T-helper 17 cell (primary cell): ENCODE data around the gene VGLL4. TPM values are rescaled to one million over a fixed set of nuclear protein-coding genes. Genes with fewer than 3 reads are reported as not detected.
"Not testable (repeated sequence)": the region's sequence is repeated elsewhere in the genome, so short reads cannot be mapped to it uniquely, and the experiment has no call there.

ENCODE experiments used
- ATAC-seq: fragments of 150-1000 bp; cut with Tn5 transposase; 2 replicates; pipeline ENCODE4 v1.10.0; 2021; ENCODE audit warnings: mild to moderate bottlenecking, moderate library complexity
- DNase-seq, 3 donors: peaks; one replicate each; pipeline versions ENCODE4 v3.0.0 to v3.0.0-alpha.2; 2020 to 2021
- H3K9me3 ChIP-seq: one replicate; pipeline ENCODE4 v1.7.0; 2013; ENCODE audit warnings: low read length, mild to moderate bottlenecking; ENCODE audit not compliant: control insufficient read depth, poor library complexity, severe bottlenecking
- H3K27ac Mint-ChIP-seq: one replicate; pipeline ENCODE4 v1.8.0; 2022; ENCODE audit warnings: mild to moderate bottlenecking, moderate library complexity, mixed read lengths
- H3K27me3 Mint-ChIP-seq: one replicate; pipeline ENCODE4 v1.8.0; 2022; ENCODE audit warnings: mixed read lengths
- H3K36me3 Mint-ChIP-seq: one replicate; pipeline ENCODE4 v1.8.0; 2022; ENCODE audit warnings: low read depth, mixed read lengths
- H3K4me1 Mint-ChIP-seq: one replicate; pipeline ENCODE4 v1.8.0; 2022; ENCODE audit warnings: mild to moderate bottlenecking, mixed read lengths
- H3K4me3 Mint-ChIP-seq: one replicate; pipeline ENCODE4 v1.8.0; 2022; ENCODE audit warnings: mild to moderate bottlenecking, moderate library complexity, mixed read lengths
- total RNA-seq, 4 donors: library from RNA in 2 of 4; stranded (reverse) in 2 of 4; gene quantifications; one replicate each; pipeline ENCODE4 v1.2.3 and lab custom pipeline; 2022 to 2026

The VGLL4 gene
- total RNA-seq, 2 donors from 2014 or later = 18.7 to 20.2 TPM

DNA sequence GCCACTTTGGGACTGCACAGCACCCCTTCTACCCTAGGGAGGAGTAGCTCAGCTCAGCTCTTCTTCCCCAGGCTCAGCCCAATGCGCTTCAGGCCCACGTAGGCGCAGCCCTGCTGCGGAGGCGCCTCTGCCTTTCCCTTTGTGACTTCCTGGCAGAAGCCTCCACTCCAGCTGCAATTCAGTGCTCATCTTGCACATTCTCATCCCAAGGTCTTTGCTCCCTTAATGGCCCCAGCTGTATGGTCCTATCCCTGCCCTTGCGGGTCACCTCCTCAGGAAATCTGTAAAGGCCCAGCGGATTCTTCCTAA, 109.0 kb downstream of the VGLL4 start:
- no peak overlapping the region for H3K4me3 Mint-ChIP-seq
- DNase-seq (no peak), ATAC-seq (no peak)
- peaks cover 2% of the 10 kb centered on the region for H3K36me3 Mint-ChIP-seq
- H3K27me3 Mint-ChIP-seq = no peaks in the 10 kb centered on the region
- H3K27ac Mint-ChIP-seq = no peak overlapping the region
- H3K9me3 ChIP-seq = no peaks in the 10 kb centered on the region
- peaks cover 5% of the 10 kb centered on the region for H3K4me1 Mint-ChIP-seq

GRCh38 chr3:11534011-11534792, 109.5 kb downstream of the VGLL4 start:
- Mint-ChIP-seq H3K27ac (no peak overlapping the region), H3K4me1 (peaks cover 4% of the 10 kb centered on the region), H3K27me3 (no peaks in the 10 kb centered on the region)

DNA sequence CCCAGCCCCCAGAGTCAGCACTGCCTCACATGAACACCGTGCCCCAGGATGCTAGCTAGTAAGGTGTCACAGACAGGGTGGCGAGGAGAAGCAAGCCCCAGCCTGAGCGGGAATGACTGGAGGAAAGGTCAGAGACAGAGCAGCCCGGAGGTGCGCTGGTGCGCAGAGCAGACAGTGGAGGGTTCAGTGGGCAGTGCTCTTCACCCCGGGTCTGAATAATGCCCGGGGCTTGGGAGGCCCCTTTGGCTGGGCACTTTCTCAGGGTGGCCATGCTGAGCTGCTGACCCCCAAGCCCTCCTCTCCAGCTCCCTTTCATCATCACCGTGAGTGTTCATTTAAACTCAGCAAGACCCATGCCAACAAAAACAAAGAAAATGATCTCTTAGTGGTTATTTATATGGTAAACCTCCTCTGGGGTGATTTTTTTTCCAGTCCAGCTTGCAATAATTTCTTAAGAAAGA, 110.8 kb downstream of the VGLL4 start:
- no peaks in the 10 kb centered on the region for H3K27me3 Mint-ChIP-seq
- H3K27ac Mint-ChIP-seq = no peak overlapping the region
- no peak overlapping the region for H3K4me3 Mint-ChIP-seq
- H3K4me1 Mint-ChIP-seq = peaks cover 4% of the 10 kb centered on the region
- H3K36me3 Mint-ChIP-seq = peaks cover 2% of the 10 kb centered on the region
- ATAC-seq (no peak), DNase-seq (no peak)
- H3K9me3 ChIP-seq = no peaks in the 10 kb centered on the region

More at GRCh38 chr3:11534011-11534792, 109.5 kb downstream of the VGLL4 start:
- no peak for DNase-seq
- H3K4me3 Mint-ChIP-seq = no peak overlapping the region
- ATAC-seq = no peak
- peaks cover 2% of the 10 kb centered on the region for H3K36me3 Mint-ChIP-seq
- no peaks in the 10 kb centered on the region for H3K9me3 ChIP-seq

- H3K9me3 ChIP-seq = no peaks in the 10 kb centered on the region
- Mint-ChIP-seq H3K27me3 (no peaks in the 10 kb centered on the region), H3K36me3 (peaks cover 2% of the 10 kb centered on the region), H3K4me3 (no peak overlapping the region), H3K4me1 (peaks cover 4% of the 10 kb centered on the region), H3K27ac (no peak overlapping the region)
- DNase-seq = no peak
- no peak for ATAC-seq
Observed at GRCh38 chr3:11530153-11530721, 113.5 kb downstream of the VGLL4 start.

DNA sequence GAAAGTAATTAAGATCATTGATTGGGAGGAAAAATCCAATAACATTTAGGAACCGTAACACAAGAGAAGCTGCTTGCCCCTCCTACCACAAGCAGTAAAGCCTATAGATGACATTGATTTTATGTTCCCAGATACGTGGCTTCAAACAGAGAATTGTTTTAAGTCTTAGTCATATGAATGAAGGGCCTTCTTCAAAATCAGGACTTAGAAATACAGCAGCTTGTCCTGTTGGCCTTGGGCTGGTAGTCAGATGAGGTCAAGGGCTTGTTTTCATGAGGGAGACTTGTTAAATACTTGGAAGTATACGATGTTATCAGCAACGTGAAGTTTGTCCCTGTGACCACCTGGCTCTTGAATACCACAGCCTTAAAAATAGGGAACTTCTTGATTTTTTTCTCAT, 114.4 kb downstream of the VGLL4 start:
- no peak for DNase-seq
- ATAC-seq = no peak
- Mint-ChIP-seq H3K27me3 (no peaks in the 10 kb centered on the region), H3K4me1 (peaks cover 4% of the 10 kb centered on the region), H3K36me3 (peaks cover 2% of the 10 kb centered on the region), H3K27ac (no peak overlapping the region), H3K4me3 (no peak overlapping the region)
- H3K9me3 ChIP-seq = no peaks in the 10 kb centered on the region

- H3K9me3 ChIP-seq, H3K36me3 Mint-ChIP-seq, H3K27me3 Mint-ChIP-seq, H3K27ac Mint-ChIP-seq, H3K4me3 Mint-ChIP-seq, DNase-seq, ATAC-seq, H3K4me1 Mint-ChIP-seq: not testable (repeated sequence)
Observed at GRCh38 chr3:11526121-11526520, 117.6 kb downstream of the VGLL4 start.

- Mint-ChIP-seq H3K36me3 (peaks cover 2% of the 10 kb centered on the region), H3K4me3 (no peak overlapping the region), H3K27ac (no peak overlapping the region), H3K27me3 (no peaks in the 10 kb centered on the region), H3K4me1 (peaks cover 2% of the 10 kb centered on the region)
- ATAC-seq (no peak), DNase-seq (no peak)
- no peaks in the 10 kb centered on the region for H3K9me3 ChIP-seq
Observed at GRCh38 chr3:11523572-11524101, 120.1 kb downstream of the VGLL4 start.

- DNase-seq (no peak), ATAC-seq (no peak)
- Mint-ChIP-seq H3K27ac (no peak overlapping the region), H3K4me3 (no peak overlapping the region), H3K27me3 (no peaks in the 10 kb centered on the region), H3K4me1 (peaks cover 2% of the 10 kb centered on the region), H3K36me3 (peaks cover 2% of the 10 kb centered on the region)
- H3K9me3 ChIP-seq = no peaks in the 10 kb centered on the region
Observed at GRCh38 chr3:11522953-11523571, 120.7 kb downstream of the VGLL4 start.

DNA sequence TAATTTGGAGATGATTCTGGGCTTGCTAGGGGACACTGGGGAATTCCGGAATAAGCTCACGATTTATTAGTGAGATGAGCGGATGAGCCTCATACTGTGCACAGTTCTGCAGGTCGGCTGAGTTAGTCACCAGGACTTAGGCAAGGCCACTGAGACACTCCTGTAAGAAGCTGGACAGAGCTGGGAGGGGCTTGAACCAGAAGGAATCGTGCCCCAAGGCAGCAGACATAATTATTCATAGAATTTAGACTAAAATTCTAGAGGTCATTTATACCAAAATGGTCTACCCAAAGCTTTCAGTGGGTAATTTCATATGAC, 121.4 kb downstream of the VGLL4 start:
- Mint-ChIP-seq H3K27me3 (no peaks in the 10 kb centered on the region), H3K4me1 (peaks cover 5% of the 10 kb centered on the region), H3K4me3 (no peak overlapping the region), H3K36me3 (peaks cover 2% of the 10 kb centered on the region), H3K27ac (no peak overlapping the region)
- no peak for DNase-seq
- H3K9me3 ChIP-seq = no peaks in the 10 kb centered on the region
- no peak for ATAC-seq

- Mint-ChIP-seq H3K4me1 (peaks cover 9% of the 10 kb centered on the region), H3K36me3 (peaks cover 2% of the 10 kb centered on the region), H3K4me3 (no peak overlapping the region)
Observed at GRCh38 chr3:11521167-11521566, 122.5 kb downstream of the VGLL4 start.

GRCh38 chr3:11517601-11518000, 126.1 kb downstream of the VGLL4 start:
- no peak for DNase-seq
- H3K9me3 ChIP-seq = no peaks in the 10 kb centered on the region
- Mint-ChIP-seq H3K36me3 (peaks cover 2% of the 10 kb centered on the region), H3K4me1 (peaks cover 13% of the 10 kb centered on the region), H3K27ac (peak overlapping the region; percentile 79), H3K27me3 (no peaks in the 10 kb centered on the region), H3K4me3 (no peak overlapping the region)
- ATAC-seq = no peak

More at GRCh38 chr3:11521167-11521566, 122.5 kb downstream of the VGLL4 start:
- DNase-seq (no peak), ATAC-seq (no peak)
- Mint-ChIP-seq H3K27ac (no peak overlapping the region), H3K27me3 (no peaks in the 10 kb centered on the region)
- no peaks in the 10 kb centered on the region for H3K9me3 ChIP-seq

DNA sequence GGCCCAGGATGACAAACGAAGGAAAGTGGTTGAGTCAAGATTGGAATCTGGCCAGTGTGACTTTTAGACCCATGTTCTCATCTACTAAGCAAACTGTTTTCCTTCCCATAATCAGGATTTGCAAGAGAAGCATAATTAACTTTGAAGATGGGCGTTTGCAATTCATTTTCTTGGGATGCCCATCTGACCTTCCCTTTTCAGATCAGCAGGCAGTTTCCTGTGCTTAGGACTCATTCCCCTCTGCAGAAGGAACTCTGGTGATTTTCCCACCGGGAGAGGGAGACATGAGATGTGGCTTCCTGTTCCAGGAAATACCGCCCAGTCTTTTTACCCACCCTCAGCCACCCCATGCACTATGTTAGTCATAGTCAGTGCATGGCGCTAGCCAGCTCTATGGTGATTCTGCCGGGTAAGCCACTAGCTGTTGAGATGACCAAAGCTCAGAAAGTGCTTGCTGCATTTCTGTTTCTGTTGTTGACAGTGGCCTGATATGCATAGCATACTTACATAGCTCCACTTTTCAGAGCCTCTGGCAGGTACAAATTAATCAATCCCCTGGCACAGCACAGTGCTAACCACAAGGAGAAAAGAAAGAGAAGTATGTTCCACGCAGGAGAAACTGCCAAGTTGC, 129.4 kb downstream of the VGLL4 start:
- ATAC-seq (no peak), DNase-seq (no peak)
- H3K36me3 Mint-ChIP-seq = peaks cover 3% of the 10 kb centered on the region
- no peaks in the 10 kb centered on the region for H3K9me3 ChIP-seq
- H3K27me3 Mint-ChIP-seq = no peaks in the 10 kb centered on the region
- peaks cover 13% of the 10 kb centered on the region for H3K4me1 Mint-ChIP-seq
- no peak overlapping the region for H3K27ac Mint-ChIP-seq
- no peak overlapping the region for H3K4me3 Mint-ChIP-seq

DNA sequence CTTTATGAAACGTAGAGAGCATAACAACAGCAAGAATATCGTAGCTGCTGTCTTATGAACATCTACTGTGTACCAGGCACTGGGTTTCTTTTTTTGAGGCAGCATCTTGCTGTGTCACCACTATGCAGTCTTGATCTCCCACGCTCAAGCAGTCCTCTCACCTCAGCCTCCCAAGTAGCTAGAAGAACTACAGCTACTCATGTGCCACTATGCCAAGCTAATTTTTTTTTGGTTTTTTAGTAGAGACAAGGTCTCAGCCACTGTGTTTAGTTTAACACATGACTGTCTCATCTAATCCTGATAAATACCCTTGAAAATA, 129.9 kb downstream of the VGLL4 start:
- ATAC-seq = no peak

More for the DNA sequence above, 129.9 kb downstream of the VGLL4 start:
- no peaks in the 10 kb centered on the region for H3K9me3 ChIP-seq
- Mint-ChIP-seq H3K27me3 (no peaks in the 10 kb centered on the region), H3K4me1 (peaks cover 13% of the 10 kb centered on the region), H3K4me3 (no peak overlapping the region), H3K36me3 (peaks cover 3% of the 10 kb centered on the region), H3K27ac (no peak overlapping the region)
- no peak for DNase-seq
